ENCODE data around the gene NOXA1. TPM values are rescaled to one million over a fixed set of nuclear protein-coding genes. Genes with fewer than 3 reads are reported as not detected.
A peak's percentile ranks its signal among the peaks of the same experiment; 100 is the strongest.

NOXA1 gene
- total and polyA plus RNA-seq, 5 donors = 3.1 to 7.5 (median 4.3) TPM

DNA sequence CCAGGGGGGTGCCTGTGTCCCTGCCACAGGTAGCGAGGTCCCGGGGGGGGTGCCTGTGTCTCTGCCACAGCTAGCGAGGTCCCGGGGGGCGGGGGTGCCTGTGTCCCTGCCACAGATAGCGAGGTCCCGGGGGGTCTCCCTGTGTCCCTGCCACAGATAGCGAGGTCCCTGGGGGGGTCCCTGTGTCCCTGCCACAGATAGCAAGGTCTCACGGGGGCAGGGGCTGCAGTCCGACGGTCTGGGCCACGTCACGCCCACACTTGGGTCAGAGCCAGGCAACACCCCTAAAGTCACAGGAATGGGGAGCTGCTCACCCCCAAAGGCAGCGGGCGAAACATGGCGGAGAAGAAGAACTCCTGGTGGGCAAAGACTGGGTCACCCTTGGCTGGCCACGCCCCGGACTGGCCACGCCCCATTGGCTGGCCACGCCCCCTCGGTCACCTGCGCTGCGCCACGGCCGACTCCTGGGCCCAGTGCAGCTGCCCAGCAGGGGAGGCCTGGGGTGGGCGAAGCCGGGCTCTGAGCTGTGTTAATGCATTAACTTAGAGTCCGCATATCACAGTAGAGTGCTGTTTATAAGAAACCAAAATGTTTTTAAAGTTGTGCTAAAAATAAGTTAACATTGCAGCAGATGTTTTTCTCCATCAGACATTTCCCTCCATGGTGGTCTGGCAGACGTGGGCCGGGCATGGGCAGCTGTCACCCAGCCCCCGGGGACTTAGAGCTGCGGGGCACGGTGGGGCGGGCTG is 7.0 kb downstream of the NOXA1 start:
- Histone ChIP-seq H3K4me3 (ENCODE audit: low read length) (no peak overlapping the region), H3K9me3 (ENCODE audit: control insufficient read depth, low read length) (no peaks in the 10 kb centered on the region), H3K27me3 (ENCODE audit: control insufficient read depth, insufficient read depth) (no peaks in the 10 kb centered on the region), H3K27ac (ENCODE audit: low read length) (no peak overlapping the region), H3K4me1 (ENCODE audit: control insufficient read depth, insufficient read depth, low read length) (no peaks in the 10 kb centered on the region)
- DNase-seq = peak; percentile 21 to 58 (median 56)
- ATAC-seq = no peak
- 68% methylated on average over 34 of the region's 34 CpGs for WGBS
- intact Hi-C loops (cut with DNase I) = no loop called here

DNA sequence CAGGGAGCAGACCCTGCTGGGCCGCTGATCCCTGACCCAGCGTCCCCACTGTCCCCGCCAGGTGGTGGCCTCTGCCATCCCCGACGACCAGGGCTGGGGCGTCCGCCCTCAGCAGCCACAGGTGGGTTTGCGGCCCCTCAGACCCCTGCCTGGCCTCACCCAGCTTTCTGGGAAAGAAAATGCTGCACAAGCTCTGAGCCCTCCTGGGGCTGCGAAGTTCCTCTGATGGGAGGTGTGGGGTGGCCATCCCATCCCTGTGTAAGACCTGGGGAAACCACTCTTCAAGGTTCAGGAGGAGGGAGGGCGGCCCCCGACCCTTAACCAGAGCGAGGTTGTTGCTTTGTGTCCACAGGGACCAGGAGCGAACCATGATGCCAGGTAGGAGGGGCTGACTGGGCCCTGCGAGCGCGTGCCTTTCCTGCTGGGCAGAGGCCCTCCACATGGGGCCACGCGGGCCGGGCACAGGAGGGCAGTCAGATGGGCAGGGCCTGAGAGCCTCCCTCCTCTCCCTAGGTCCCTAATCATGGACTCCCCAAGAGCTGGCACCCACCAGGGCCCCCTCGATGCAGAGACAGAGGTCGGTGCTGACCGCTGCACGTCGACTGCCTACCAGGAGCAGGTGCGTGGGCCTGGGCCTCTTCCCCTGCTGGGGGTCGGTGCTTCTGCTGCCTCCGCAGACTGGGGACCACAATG is 7.7 kb downstream of the NOXA1 start:
- intact Hi-C loops (cut with DNase I) = no loop called here
- Histone ChIP-seq H3K4me1 (ENCODE audit: control insufficient read depth, insufficient read depth, low read length) (no peaks in the 10 kb centered on the region), H3K27ac (ENCODE audit: low read length) (no peak overlapping the region), H3K4me3 (ENCODE audit: low read length) (no peak overlapping the region), H3K9me3 (ENCODE audit: control insufficient read depth, low read length) (no peaks in the 10 kb centered on the region), H3K27me3 (ENCODE audit: control insufficient read depth, insufficient read depth) (no peaks in the 10 kb centered on the region)
- 84% methylated on average over 27 of the region's 27 CpGs for WGBS
- ATAC-seq (no peak), DNase-seq (peak; percentile 13 to 53 (median 50))

DNA sequence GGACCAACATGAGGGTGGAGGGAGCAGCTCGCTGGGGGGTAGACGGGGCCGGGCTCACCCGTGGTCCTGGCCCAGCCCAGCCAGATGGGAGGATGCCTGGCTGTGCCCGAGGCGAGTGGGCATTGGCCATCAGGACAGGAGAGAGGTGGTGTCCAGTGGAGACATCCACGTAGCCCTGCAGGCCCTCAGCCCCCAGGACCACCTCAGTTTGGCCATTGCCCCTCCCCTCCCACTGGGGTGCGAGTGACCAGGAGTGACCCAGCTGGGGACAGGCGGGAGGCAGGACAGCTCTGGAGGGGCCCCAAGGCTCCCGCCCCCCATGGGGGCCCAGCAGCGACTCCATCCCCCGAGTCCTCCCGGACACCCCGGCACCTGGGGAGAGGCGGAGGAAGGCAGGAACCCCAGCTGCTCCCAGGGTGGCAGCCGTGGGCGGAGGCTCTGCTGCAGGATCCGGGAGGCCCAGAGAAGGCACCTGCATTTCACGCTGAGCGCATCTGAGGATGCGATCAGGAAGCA is 8.3 kb downstream of the NOXA1 start:
- 86% methylated on average over 21 of the region's 21 CpGs for WGBS
- no peak overlapping the region for H3K4me3 ChIP-seq (ENCODE audit: low read length)
- DNase-seq (peak; percentile 16 to 47 (median 37)), ATAC-seq (no peak)
- intact Hi-C loops (cut with DNase I) = no loop called here
- no peaks in the 10 kb centered on the region for H3K4me1 ChIP-seq (ENCODE audit: control insufficient read depth, insufficient read depth, low read length)
- H3K9me3 ChIP-seq (ENCODE audit: control insufficient read depth, low read length) = no peaks in the 10 kb centered on the region
- no peak overlapping the region for H3K27ac ChIP-seq (ENCODE audit: low read length)
- no peaks in the 10 kb centered on the region for H3K27me3 ChIP-seq (ENCODE audit: control insufficient read depth, insufficient read depth)

DNA sequence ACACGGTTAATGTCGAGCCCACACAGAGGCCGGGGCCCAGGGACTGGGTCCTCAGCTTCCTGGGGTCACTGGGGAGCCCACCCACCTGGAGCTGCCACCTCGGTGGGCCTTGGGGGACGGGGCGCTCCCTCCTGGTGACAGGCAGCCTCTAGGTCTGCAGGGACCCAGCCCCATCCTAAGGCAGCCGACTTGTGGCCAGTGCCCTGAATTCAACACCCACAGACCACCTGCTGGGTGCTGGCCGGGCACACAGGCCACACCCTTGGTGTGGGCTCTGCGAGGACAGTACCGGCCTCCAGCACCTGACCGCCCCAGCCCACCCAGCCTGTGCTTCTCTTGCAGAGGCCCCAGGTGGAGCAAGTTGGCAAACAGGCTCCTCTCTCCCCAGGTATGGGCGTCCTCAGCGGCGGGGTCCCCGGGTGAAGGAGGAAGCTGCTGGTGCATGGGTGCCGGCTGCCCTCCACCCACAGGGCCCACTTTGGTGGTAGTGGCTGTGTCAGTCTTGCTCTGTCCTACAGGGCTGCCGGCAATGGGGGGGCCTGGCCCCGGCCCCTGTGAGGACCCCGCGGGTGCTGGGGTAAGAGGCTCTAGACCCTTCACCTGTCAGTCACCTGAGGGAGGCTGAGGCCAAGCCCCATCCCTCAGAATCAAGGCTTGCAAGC is 9.6 kb downstream of the NOXA1 start:
- peak; percentile 14 to 57 (median 42) for DNase-seq
- intact Hi-C loops (cut with DNase I) = no loop called here
- WGBS = 93% methylated on average over 20 of the region's 20 CpGs
- no peaks in the 10 kb centered on the region for H3K4me1 ChIP-seq (ENCODE audit: control insufficient read depth, insufficient read depth, low read length)
- no peaks in the 10 kb centered on the region for H3K9me3 ChIP-seq (ENCODE audit: control insufficient read depth, low read length)
- H3K27ac ChIP-seq (ENCODE audit: low read length) = no peak overlapping the region
- H3K27me3 ChIP-seq (ENCODE audit: control insufficient read depth, insufficient read depth) = no peaks in the 10 kb centered on the region
- H3K4me3 ChIP-seq (ENCODE audit: low read length) = no peak overlapping the region
- no peak for ATAC-seq

DNA sequence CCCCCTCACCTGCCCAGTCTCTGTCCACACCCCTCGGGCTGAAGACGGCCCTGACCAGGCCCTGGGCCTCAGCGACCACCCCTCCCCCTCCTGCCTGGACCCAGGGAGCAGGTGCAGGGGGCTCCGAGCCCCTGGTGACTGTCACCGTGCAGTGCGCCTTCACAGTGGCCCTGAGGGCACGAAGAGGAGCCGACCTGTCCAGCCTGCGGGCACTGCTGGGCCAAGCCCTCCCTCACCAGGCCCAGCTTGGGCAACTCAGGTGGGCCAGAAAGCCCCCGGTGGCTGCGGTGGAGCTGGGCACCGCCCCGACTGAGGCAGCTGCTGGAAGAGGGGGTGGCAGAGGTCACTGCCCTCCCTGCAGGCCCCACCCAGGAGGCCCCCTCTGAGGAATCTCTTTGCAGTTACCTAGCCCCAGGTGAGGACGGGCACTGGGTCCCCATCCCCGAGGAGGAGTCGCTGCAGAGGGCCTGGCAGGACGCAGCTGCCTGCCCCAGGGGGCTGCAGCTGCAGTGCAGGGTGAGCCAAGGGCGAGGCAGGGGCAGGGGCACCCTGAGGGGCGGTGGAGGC is 10.2 kb downstream of the NOXA1 start:
- Histone ChIP-seq H3K4me1 (ENCODE audit: control insufficient read depth, insufficient read depth, low read length) (no peaks in the 10 kb centered on the region), H3K9me3 (ENCODE audit: control insufficient read depth, low read length) (no peaks in the 10 kb centered on the region), H3K4me3 (ENCODE audit: low read length) (no peak overlapping the region), H3K27me3 (ENCODE audit: control insufficient read depth, insufficient read depth) (no peaks in the 10 kb centered on the region), H3K27ac (ENCODE audit: low read length) (no peak overlapping the region)
- intact Hi-C loops (cut with DNase I) = no loop called here
- ATAC-seq = no peak
- DNase-seq = peak; percentile 13 to 52 (median 51)
- 81% methylated on average over 19 of the region's 19 CpGs for whole genome bisulfite sequencing

DNA sequence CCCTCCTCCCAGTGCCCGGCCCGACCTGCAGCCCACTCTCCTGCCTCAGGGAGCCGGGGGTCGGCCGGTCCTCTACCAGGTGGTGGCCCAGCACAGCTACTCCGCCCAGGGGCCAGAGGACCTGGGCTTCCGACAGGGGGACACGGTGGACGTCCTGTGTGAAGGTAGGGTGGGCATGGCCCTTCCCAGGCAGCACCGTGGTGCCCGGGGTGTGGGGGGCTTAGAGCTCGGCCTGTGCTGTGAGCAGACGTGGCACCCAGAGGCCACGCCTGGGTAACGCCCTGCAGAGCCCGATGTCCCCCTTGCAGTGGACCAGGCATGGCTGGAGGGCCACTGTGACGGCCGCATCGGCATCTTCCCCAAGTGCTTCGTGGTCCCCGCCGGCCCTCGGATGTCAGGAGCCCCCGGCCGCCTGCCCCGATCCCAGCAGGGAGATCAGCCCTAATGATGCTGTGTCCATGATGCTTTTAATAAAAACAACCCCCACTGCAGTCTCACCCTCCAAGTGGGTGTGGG is 10.8 kb downstream of the NOXA1 start:
- Histone ChIP-seq H3K4me1 (ENCODE audit: control insufficient read depth, insufficient read depth, low read length) (no peaks in the 10 kb centered on the region), H3K27ac (ENCODE audit: low read length) (no peak overlapping the region), H3K27me3 (ENCODE audit: control insufficient read depth, insufficient read depth) (no peaks in the 10 kb centered on the region), H3K9me3 (ENCODE audit: control insufficient read depth, low read length) (no peaks in the 10 kb centered on the region), H3K4me3 (ENCODE audit: low read length) (no peak overlapping the region)
- intact Hi-C loops (cut with DNase I) = no loop called here
- WGBS = 89% methylated on average over 26 of the region's 26 CpGs
- no peak for ATAC-seq
- peak in 2 of 3 donors; percentile 42 to 48 for DNase-seq

DNA sequence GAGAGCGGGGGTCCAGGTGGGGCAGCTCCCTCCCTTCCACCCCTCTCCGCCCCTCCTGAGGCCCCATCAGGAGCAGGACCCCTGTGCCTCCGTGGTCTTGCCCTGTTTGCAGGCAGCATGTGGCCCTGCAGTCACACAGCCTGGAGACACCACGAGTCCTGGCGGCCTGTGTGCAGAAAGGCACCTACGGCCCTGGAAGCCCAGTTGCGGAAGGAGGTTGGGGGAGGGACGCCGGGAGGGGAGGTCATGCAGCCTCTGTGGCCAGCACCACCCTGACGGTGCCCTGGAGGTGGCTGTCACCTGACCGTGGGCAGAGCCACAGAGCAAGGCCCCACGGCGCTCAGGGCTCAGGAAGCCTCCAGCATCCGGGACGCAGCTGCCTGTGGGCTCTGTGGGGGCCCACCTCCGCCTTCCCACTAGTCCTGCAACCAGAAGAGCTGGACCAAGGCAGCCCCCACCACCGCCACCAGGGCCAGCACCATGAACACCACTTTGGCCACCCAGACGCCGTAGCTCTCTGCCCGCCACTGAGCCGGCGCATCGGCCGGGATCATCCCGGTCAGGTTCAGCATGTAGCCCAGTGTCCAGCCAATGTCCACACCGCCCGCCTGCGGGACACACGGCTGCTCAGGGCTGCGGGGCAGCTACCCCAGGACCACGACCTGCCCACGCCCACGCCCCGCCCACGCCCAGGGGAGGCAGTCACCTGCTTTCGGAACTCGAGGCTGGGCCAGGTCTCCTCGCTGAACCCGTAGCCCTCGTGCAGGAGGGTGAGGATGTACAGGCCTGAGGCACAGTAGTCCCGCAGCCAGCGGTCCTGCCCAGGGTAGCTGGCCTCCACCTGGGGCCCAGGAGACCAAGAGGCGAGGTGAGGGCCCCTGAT is 11.5 kb downstream of the NOXA1 start:
- Histone ChIP-seq H3K4me1 (ENCODE audit: control insufficient read depth, insufficient read depth, low read length) (no peaks in the 10 kb centered on the region), H3K4me3 (ENCODE audit: low read length) (no peak overlapping the region), H3K9me3 (ENCODE audit: control insufficient read depth, low read length) (no peaks in the 10 kb centered on the region), H3K27me3 (ENCODE audit: control insufficient read depth, insufficient read depth) (no peaks in the 10 kb centered on the region), H3K27ac (ENCODE audit: low read length) (no peak overlapping the region)
- DNase-seq = peak; percentile 19 to 61 (median 45)
- no peak for ATAC-seq
- WGBS = 86% methylated on average over 43 of the region's 43 CpGs
- intact Hi-C loops (cut with DNase I) = no loop called here

DNA sequence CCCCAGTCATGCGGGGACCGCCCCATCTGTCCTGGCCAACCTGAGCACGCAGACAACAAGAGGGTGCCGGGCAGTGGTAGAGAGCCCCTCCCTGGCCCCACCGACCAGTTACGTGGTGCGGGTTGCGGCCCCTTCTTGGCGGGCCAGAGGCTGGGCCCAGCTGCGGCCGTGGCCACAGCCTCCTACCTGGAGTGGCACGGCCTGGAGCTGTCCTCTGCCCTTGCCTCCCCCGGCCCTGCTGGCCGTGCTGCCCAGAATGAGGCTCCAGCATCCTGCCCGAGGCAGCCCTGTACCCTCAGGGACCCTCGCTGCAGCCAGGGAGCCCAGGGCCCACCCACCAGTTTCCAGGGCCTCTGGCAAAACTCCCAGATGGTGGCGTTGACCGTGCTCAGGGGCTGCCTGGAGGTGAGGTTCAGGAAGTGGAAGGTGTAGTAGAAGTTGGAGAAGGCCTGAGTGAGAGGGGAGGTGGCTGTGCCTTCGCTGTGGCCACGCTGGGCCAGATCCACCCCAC is 12.2 kb downstream of the NOXA1 start:
- peak in 2 of 3 donors; percentile 12 to 43 for DNase-seq
- no peak for ATAC-seq
- WGBS = 76% methylated on average over 20 of the region's 20 CpGs
- H3K4me1 ChIP-seq (ENCODE audit: control insufficient read depth, insufficient read depth, low read length) = no peaks in the 10 kb centered on the region
- no peak overlapping the region for H3K4me3 ChIP-seq (ENCODE audit: low read length)
- intact Hi-C loops (cut with DNase I) = no loop called here
- no peaks in the 10 kb centered on the region for H3K9me3 ChIP-seq (ENCODE audit: control insufficient read depth, low read length)
- H3K27ac ChIP-seq (ENCODE audit: low read length) = no peak overlapping the region
- H3K27me3 ChIP-seq (ENCODE audit: control insufficient read depth, insufficient read depth) = no peaks in the 10 kb centered on the region

DNA sequence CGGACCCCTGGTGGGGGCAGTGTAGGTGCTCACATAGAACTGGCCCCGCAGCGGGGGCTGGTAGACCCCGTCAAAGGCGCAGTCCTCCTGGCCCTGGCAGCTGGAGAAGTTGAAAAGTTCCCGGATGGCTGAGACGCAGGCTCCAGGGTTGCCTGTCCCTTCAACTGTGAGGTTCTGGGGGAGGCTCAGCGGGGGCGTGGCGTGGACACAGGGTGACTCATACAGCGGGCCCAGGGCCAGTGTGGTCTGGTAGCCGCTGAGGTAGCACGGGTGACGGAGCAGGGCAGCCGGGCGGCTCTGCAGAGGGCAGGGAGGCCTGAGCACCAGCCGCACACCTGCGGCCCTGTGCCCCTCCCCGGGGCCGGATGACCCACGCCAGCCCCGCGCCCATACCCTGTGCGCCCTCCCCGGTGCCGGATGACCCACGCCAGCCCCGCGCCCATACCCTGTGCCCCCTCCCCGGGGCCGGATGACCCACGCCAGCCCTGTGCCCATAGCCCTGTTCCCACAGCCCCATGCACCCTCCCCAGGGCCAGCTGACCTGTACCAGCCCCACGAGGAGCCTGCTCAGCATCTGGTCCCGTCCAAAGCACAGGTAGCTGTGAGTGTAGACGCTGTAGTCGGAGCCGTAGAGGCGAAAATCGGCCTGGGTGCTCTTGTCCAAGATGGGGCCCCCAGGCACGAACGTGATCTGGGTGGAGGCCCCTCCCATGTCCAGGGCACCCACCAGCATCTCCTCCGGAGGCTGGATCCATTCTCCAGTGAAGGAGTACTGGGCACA is 13.0 kb downstream of the NOXA1 start:
- H3K27ac ChIP-seq (ENCODE audit: low read length) = no peak overlapping the region

More for the DNA sequence above, 13.0 kb downstream of the NOXA1 start:
- ATAC-seq (peak; percentile 36 to 66), DNase-seq (peak; percentile 71 to 84 (median 83))
- no peak overlapping the region for H3K4me3 ChIP-seq (ENCODE audit: low read length)
- WGBS = 74% methylated on average over 42 of the region's 42 CpGs
- H3K4me1 ChIP-seq (ENCODE audit: control insufficient read depth, insufficient read depth, low read length) = no peaks in the 10 kb centered on the region
- H3K9me3 ChIP-seq (ENCODE audit: control insufficient read depth, low read length) = no peaks in the 10 kb centered on the region
- intact Hi-C loops (cut with DNase I) = no loop called here
- H3K27me3 ChIP-seq (ENCODE audit: control insufficient read depth, insufficient read depth) = no peaks in the 10 kb centered on the region

All from right cardiac atrium (tissue), 5 donors.